ENCODE results near the gene SYCE1. TPM values are rescaled to one million over a fixed set of nuclear protein-coding genes. Genes with fewer than 3 reads are reported as not detected.

The SYCE1 gene, protein sequence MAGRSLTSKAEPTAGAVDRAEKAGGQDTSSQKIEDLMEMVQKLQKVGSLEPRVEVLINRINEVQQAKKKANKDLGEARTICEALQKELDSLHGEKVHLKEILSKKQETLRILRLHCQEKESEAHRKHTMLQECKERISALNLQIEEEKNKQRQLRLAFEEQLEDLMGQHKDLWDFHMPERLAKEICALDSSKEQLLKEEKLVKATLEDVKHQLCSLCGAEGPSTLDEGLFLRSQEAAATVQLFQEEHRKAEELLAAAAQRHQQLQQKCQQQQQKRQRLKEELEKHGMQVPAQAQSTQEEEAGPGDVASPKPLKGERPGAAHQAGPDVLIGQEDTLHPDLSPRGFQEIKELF
- 10 to 100 TPM in 1 of 6 donors, 1 to 10 TPM in 1, not detected in 4; 1.0 to 21.0 TPM for total RNA-seq

GRCh38 chr10:133565441-133566294 is at the start of gene SYCE1:
TSS of gene SYCE1 (minus strand) at chr10:133565583. CDS start at chr10:133565529, 54 bp downstream.
- no peaks in the 10 kb centered on the region for H3K36me3 ChIP-seq
- H3K27me3 ChIP-seq, result peaks cover 0 to 4% (median 0%) of the 10 kb centered on the region in 4 donors
- ATAC-seq (ENCODE audit: low FRiP score in 2 of 2) (no peak), DNase-seq (peak in 1 of 2 donors; percentile 85)
- 58 to 67% methylated on average over 16 to 76 of the region's 77 CpGs for whole genome bisulfite sequencing, 2 donors
- peak within 1 kb of the TSS in 1 of 4 donors; percentile 79 for H3K27ac ChIP-seq
- peak within 1 kb of the TSS in 1 of 4 donors; percentile 40 for H3K4me3 ChIP-seq
- no peaks in the 10 kb centered on the region for H3K4me1 ChIP-seq
- TF ChIP-seq POLR2A (IDR thresholded peaks at IDR 0.05) (peak in 1 of 4 donors; percentile 65), CTCF (IDR thresholded peaks at IDR 0.05) (peak in 1 of 6 experiments; percentile 39), EP300 (IDR thresholded peaks at IDR 0.05) (no peak)
- H3K9me3 ChIP-seq, result peaks cover 0 to 6% (median 3%) of the 10 kb centered on the region in 4 donors

DNA sequence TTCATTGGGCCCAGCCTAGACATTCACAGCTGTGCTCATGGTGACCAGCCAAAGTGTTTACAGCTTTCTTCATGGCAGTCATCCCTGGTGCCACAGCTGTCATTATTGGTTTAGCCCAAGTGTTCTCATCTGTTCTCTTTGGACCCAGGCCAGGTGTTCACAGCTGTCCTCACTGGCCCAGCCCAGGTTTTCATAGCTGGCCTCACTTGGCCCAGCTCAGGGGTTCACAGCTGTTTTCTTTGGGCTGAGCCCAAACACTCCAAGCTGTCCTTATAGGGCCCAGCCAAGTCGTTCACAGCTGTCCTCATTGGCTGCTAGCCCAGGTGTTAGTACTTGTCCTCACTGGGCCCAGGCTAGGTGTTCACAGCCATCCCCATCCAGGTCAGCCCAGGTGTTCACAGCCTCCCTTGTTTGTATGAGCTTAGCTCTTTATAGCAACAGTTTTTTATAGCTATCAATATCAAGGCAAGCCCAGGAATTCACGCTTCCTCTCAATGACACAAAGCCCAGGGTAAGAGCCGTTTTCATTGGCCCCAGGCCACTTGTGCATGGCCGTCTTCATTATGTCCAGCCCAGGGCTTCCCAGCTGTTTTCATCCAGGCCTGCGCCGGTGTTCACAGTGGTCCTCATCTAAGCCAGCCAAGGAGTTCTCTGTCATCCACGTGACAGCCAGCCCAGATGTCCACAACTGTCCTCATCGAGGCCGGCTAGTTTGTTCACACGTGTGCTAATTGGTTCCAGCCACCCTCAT is 49.6 kb upstream of the SYCE1 start:
- no peaks in the 10 kb centered on the region for H3K27me3 ChIP-seq
- DNase-seq (no peak), ATAC-seq (ENCODE audit: low FRiP score in 2 of 2) (peak in 1 of 2 donors; percentile 39)
- H3K36me3 ChIP-seq, result no peaks in the 10 kb centered on the region
- no peaks in the 10 kb centered on the region for H3K9me3 ChIP-seq
- WGBS, 2 donors, result 80 to 81% methylated on average over 9 to 10 of the region's 10 CpGs
- TF ChIP-seq POLR2AphosphoS5 (IDR thresholded peaks at IDR 0.05) (no peak), EP300 (IDR thresholded peaks at IDR 0.05) (no peak), POLR2A (IDR thresholded peaks at IDR 0.05) (no peak), CTCF (IDR thresholded peaks at IDR 0.05) (no peak)
- H3K27ac ChIP-seq, result no peak overlapping the region
- no peaks in the 10 kb centered on the region for H3K4me1 ChIP-seq
- no peak overlapping the region for H3K4me3 ChIP-seq

- Histone ChIP-seq H3K27me3 (no peaks in the 10 kb centered on the region), H3K4me3 (no peak overlapping the region), H3K27ac (no peak overlapping the region), H3K4me1 (no peaks in the 10 kb centered on the region), H3K36me3 (no peaks in the 10 kb centered on the region), H3K9me3 (no peaks in the 10 kb centered on the region)
- TF ChIP-seq EP300 (IDR thresholded peaks at IDR 0.05) (no peak), POLR2A (IDR thresholded peaks at IDR 0.05) (no peak), POLR2AphosphoS5 (IDR thresholded peaks at IDR 0.05) (no peak), CTCF (IDR thresholded peaks at IDR 0.05) (no peak)
- DNase-seq (no peak), ATAC-seq (ENCODE audit: low FRiP score in 2 of 2) (no peak)
- 63 to 68% methylated on average over 6 of the region's 6 CpGs for WGBS, 2 donors
Measured at GRCh38 chr10:133613699-133614098, 48.3 kb upstream of the SYCE1 start.

GRCh38 chr10:133611079-133611478 is 45.7 kb upstream of the SYCE1 start:
- ATAC-seq (ENCODE audit: low FRiP score in 2 of 2), result no peak
- WGBS, 2 donors, result 44 to 54% methylated on average over 4 of the region's 4 CpGs
- Histone ChIP-seq H3K4me1 (no peaks in the 10 kb centered on the region), H3K27ac (no peak overlapping the region), H3K4me3 (no peak overlapping the region), H3K27me3 (no peaks in the 10 kb centered on the region), H3K36me3 (no peaks in the 10 kb centered on the region), H3K9me3 (no peaks in the 10 kb centered on the region)
- no peak for DNase-seq
- TF ChIP-seq CTCF (IDR thresholded peaks at IDR 0.05) (no peak), POLR2A (IDR thresholded peaks at IDR 0.05) (no peak), EP300 (IDR thresholded peaks at IDR 0.05) (no peak), POLR2AphosphoS5 (IDR thresholded peaks at IDR 0.05) (no peak)
